D721Med (cell line): ENCODE data around the gene MIOS.

ENCODE experiments used
- DNase-seq: peaks from one replicate; pipeline ENCODE4 v3.0.0; 2011; ENCODE audit warnings: low spot score; ENCODE audit not compliant: insufficient read length
- FAIRE-seq: peaks from 2 replicates; lab custom pipeline; 2011; peaks lifted over from hg19 to GRCh38; lab: Jason Lieb, UNC
- TF ChIP-seq, protein P1 (sequence below): IDR thresholded peaks from 2 replicates; pipeline ENCODE4 v1.5.1; 2012; ENCODE audit warnings: mild to moderate bottlenecking, control low read depth; ENCODE audit not compliant: insufficient read depth; ENCODE audit errors: missing control alignments

The MIOS gene

DNA sequence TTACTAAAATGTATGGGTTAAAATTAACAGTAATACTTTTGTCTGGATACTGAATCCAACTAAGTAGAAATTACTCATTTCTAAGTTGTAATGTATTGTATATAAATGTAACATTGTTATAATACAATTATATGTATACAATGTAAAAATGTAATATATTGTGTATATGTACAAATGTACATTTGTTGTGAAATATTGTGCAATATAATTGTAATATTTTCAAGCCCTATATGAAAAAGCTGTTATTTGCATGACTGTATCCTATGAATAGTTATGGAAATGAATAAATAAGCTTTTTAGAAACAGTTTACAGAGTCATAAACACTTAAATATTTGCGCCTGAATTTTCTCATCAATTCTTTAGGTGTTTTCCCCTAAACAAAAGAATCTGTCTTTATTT, 53.6 kb downstream of the MIOS start:
- TF ChIP-seq, protein P1, sequence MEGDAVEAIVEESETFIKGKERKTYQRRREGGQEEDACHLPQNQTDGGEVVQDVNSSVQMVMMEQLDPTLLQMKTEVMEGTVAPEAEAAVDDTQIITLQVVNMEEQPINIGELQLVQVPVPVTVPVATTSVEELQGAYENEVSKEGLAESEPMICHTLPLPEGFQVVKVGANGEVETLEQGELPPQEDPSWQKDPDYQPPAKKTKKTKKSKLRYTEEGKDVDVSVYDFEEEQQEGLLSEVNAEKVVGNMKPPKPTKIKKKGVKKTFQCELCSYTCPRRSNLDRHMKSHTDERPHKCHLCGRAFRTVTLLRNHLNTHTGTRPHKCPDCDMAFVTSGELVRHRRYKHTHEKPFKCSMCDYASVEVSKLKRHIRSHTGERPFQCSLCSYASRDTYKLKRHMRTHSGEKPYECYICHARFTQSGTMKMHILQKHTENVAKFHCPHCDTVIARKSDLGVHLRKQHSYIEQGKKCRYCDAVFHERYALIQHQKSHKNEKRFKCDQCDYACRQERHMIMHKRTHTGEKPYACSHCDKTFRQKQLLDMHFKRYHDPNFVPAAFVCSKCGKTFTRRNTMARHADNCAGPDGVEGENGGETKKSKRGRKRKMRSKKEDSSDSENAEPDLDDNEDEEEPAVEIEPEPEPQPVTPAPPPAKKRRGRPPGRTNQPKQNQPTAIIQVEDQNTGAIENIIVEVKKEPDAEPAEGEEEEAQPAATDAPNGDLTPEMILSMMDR, result no peak
- FAIRE-seq (no peak), DNase-seq (no peak)

GRCh38 chr7:7620644-7621210, 54.0 kb downstream of the MIOS start:
- TF ChIP-seq, protein P1, result no peak
- DNase-seq (no peak), FAIRE-seq (no peak)

GRCh38 chr7:7628476-7628875, 61.8 kb downstream of the MIOS start:
- FAIRE-seq, result no peak
- TF ChIP-seq, protein P1, result no peak
- no peak for DNase-seq

GRCh38 chr7:7630626-7631329, 64.1 kb downstream of the MIOS start:
- FAIRE-seq (no peak), DNase-seq (no peak)
- TF ChIP-seq, protein P1, result no peak

GRCh38 chr7:7639421-7639820, 72.7 kb downstream of the MIOS start:
- TF ChIP-seq, protein P1, result no peak
- DNase-seq (no peak), FAIRE-seq (no peak)

GRCh38 chr7:7639847-7640220, 73.2 kb downstream of the MIOS start:
- DNase-seq, result no peak
- FAIRE-seq, result no peak
- TF ChIP-seq, protein P1, result no peak
